ENCODE data around the gene ESM1.
"Not testable (repeated sequence)": the region's sequence is repeated elsewhere in the genome, so short reads cannot be mapped to it uniquely, and the experiment has no call there.

The ESM1 gene, protein sequence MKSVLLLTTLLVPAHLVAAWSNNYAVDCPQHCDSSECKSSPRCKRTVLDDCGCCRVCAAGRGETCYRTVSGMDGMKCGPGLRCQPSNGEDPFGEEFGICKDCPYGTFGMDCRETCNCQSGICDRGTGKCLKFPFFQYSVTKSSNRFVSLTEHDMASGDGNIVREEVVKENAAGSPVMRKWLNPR

GRCh38 chr5:54985301-54986268 lies at the start of gene ESM1:
Gene ESM1, minus strand, starts transcription at chr5:54985593. Its CDS starts 76 bp downstream, at chr5:54985517.
- DNase-seq = no peak

- no peak for DNase-seq
Observed at GRCh38 chr5:55033568-55033967, 48.2 kb upstream of the ESM1 start.

DNA sequence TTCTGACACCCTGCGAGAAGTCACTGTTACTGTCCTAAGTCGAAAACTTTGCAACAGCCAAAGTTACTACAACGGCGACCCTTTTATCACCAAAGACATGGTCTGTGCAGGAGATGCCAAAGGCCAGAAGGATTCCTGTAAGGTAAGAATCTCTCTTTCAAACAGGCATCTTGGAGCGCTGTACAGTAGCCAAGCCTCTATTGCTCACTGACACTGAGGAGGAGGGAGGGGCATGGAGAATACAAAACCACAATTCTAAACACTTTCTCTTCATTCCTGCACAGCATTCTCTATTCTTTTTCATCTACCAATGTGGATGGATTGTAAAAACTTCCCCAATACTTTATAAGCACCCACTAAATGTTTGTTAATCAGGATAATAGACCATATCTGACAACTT lies 46.1 kb upstream of the ESM1 start:
- DNase-seq = no peak

GRCh38 chr5:55030676-55031369 lies 45.4 kb upstream of the ESM1 start:
- no peak for DNase-seq

DNA sequence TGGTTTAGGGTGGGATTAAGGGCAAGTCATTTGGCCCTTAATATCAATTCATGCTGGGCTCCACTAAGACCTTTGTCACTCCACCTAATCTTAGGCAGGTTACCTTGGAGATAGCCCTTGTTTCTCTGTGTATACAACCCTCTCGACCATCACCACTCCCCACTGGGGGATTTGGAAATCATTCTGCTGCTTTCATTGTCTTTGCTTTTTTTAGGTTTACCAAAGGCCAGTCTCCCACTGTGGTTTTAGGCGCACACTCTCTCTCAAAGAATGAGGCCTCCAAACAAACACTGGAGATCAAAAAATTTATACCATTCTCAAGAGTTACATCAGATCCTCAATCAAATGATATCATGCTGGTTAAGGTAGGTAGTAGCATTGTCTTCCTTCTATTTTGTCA lies 44.8 kb upstream of the ESM1 start:
- DNase-seq = no peak

DNA sequence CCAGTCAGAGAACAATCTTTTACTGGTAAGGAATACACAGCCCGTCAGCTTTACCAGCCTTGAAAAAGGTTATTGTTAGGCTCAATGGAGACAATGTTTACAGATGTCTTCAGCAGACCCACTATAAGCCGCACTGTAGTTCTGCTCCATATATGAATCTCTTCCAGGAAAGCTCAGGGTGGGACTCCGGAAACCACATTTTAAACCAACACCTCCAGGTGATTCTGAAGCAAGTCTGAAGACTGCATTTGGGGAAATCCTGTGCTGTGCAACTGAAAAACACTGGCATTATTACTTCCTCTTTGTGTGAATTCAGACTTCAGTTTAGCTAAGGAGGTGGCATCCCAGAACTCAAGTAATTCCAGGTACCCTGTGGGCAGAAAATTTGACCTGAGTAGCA lies 42.2 kb upstream of the ESM1 start:
- DNase-seq = no peak

- DNase-seq = no peak
Observed at GRCh38 chr5:55022450-55022849, 37.1 kb upstream of the ESM1 start.

DNA sequence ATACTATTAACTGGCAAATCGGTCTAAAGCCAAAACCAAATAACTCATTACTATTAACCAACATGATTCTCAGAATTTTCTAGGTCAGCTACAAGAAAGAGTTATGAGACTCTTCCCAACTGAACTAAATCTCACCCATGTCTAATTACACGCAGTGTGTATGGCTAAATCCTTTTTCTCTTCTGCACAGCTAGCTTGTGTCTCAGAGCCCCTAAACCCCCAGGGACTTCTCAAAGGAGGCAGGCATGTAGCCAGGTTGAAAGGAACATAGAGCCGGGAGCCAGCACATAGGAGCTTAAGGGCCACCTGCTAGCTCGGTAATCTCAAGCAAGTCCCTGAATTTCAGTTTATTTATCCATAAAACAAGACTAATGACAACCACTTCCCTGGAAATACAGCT lies 36.4 kb upstream of the ESM1 start:
- DNase-seq = no peak

DNA sequence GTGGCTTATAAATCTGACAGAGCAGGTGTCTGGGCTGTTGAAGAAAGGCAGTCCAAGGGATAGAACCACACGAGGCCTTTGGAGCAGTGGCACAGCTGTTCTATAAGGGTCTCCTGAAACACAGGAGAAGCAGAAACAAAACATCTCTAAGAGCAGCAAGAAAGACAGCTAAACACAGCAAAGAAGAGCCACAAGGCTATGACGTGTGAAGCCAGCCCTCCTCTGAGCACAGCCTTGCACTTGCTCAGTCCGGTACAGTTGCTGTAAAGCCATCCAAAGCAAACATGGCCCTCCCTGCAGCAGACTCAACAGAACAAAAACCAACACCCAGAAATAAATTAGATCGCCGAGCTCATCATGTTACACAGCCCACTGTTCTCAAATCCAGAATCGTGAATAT lies 36.0 kb upstream of the ESM1 start:
- no peak for DNase-seq

DNA sequence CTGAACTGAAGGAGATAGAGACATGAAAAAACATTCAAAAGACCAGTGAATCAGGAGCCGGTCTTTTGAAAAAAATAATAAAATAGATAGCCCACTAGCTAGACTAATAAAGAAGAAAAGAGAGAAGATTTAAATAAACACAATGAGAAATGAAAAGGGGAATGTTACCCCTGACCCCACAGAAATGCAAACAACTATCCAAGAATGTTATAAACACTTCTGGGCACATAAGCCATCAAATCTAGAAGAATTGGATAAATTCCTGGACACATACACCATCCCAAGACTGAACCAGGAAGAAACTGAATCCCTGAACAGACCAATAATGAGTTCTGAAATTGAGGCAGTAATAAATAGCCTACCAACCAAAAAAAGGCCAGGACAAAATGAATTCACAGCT lies 24.8 kb upstream of the ESM1 start:
- DNase-seq = not testable (repeated sequence)

DNA sequence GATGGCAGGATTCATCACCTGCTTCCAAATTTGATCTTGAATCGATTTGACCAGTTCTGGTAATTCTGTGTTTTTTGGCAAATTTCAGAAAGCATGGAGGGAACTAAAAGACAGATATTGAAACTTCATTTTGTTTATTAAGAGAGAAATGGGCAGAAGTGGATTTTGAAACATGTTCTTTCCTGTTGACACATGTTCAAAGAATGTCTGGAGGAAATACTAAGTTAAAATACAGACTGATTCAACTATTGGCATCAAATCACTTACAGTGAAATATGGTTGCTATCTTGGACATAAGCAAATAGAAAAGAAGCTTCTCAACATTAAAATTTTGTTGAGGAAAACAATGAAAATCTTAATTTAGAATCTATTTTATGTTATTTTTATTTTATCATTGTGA lies 19.3 kb upstream of the ESM1 start:
- DNase-seq = no peak

DNA sequence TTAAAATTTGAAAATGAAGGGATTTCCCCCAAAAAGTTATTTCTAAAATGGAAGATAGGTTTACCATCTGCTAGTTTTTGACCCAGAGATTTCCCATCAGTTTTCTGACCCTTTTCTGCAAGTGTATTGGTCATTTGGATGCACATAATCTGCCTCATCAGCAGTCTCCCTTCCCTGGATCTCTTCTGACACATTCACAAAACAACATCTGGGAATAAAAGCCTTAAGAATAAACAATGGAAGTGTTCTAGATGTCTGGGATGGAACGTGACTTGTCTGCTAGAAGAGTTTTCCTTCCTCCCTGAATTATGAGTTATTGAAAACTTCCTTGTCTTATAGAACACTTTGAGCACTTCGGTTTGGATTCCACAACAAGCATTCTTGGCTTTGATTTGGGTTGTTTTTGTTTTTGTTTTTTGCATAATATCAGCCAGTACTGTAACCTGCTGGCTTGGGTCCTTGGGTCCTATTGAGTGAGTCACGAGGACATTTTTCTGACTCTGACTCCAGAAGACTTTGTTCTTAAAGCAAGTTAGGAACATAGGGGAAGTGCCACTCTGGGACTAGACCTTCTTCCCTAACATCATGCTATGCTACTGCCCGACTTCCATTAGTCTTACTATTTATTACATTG lies 18.2 kb upstream of the ESM1 start:
- no peak for DNase-seq

GRCh38 chr5:55002166-55002565 lies 16.8 kb upstream of the ESM1 start:
- not testable (repeated sequence) for DNase-seq

GRCh38 chr5:54997081-54997480 lies 11.7 kb upstream of the ESM1 start:
- no peak for DNase-seq

DNA sequence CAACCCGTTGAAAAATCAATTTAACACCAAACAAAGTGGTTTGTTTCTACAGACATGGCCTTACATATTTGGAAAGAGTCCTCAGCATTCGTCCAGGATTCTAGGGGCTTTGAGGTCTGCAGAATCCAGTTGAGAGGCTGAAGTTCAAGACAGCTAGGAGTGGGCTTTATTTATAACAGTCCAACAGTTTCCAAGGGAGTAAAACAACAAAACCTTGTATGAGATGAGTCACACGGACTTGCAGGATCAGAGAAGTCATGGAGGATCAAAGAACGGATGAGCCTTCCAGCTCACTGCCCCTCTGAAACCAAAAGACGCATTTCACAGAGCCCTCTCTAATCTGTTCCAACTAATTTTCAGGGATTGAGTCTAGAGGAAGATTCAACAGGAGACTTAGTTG lies 11.1 kb upstream of the ESM1 start:
- no peak for DNase-seq

GRCh38 chr5:54995168-54995567 lies 9.8 kb upstream of the ESM1 start:
- DNase-seq = no peak

GRCh38 chr5:54994628-54995027 lies 9.2 kb upstream of the ESM1 start:
- no peak for DNase-seq

- no peak for DNase-seq
Observed at GRCh38 chr5:54993318-54993717, 7.9 kb upstream of the ESM1 start.

DNA sequence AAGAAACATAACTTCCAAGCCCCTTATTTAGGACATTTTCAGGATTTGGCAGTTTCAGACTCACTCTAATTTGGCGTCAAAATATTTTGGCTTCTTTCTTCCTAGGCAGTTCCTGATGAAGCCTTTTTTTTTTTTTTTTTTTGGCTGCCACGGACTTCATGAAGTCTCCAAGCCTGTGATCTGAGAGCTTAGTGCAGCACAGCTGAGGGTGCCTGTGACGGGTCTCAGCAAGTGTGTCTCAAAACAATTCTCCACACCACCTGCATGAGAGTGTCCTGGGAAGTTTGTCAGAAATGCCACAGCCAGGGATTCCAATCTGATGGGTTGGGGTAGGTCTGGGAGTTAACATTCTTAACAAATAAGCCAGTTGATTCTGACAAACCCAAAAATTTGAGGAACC lies 6.0 kb upstream of the ESM1 start:
- DNase-seq = no peak

DNA sequence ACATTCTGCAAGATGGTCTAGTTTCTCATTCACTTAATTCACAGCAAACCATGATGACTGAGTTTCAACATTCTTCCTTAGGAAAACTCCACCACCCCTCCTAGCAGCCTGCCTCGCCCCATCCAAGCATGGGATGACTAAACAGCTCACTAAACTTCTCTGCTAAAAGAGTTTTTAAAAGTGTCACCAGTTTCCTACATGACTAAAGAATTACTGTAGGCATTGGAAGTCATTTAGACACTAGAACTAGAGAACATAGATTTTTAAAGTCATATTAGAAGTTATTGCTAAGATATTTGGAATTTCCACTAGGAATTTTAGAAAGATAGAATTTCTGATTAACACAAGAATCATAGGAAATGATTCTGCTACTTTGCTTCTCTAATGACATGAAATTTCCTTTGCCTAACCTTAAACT lies 5.5 kb upstream of the ESM1 start:
- DNase-seq = no peak

- DNase-seq = no peak
Observed at GRCh38 chr5:54988817-54989216, 3.4 kb upstream of the ESM1 start.

DNA sequence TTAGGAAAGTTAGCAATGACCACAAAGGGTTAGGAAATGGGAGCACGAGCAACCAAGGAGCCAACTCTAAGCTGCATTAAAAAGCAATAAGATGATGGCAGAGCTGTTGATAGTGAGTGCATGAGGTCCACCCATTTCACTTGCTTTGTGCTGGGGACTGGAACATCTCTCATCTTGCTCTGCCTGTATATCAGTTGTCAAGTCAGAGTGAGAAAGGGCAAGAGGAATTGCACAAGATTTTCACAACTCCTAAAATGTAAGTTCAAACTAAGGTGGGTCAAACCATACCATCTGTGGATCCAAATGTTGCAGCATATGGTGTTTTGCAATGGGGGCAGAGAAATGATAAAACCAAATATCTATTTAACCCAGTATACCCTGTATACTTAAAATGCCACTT lies 2.8 kb upstream of the ESM1 start:
- no peak for DNase-seq

DNA sequence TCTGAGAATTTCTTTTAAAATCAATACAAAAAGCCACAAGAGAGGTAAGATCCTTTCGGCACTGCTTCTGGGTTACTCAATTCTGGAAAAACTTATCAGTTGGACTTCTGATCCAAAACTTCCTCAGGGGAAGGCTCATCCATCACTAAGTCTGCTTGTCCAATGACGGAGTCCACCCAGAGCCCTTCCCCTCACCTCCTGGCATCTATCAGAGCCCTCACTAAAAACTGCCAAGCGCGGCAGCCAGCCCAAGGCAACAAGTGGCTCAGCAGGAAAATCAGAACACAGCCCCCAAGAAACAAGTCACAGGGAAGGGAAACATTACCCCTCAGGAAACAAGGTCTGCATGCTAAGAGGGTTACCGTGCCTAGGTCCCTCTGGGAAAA lies 869 bp upstream of the ESM1 start:
- DNase-seq = no peak
